GM18498 (cell line): ENCODE measurements around the gene HEXD.
"Not testable (repeated sequence)": the region's sequence is repeated elsewhere in the genome, so short reads cannot be mapped to it uniquely, and the experiment has no call there.

Source experiments
- ATAC-seq: cut with Tn5 transposase; IDR thresholded peaks from one replicate; pipeline ENCODE4 v1.9.1; 2021; ENCODE audit warnings: mild to moderate bottlenecking, moderate library complexity; ENCODE audit not compliant: unreplicated experiment

The HEXD gene

DNA sequence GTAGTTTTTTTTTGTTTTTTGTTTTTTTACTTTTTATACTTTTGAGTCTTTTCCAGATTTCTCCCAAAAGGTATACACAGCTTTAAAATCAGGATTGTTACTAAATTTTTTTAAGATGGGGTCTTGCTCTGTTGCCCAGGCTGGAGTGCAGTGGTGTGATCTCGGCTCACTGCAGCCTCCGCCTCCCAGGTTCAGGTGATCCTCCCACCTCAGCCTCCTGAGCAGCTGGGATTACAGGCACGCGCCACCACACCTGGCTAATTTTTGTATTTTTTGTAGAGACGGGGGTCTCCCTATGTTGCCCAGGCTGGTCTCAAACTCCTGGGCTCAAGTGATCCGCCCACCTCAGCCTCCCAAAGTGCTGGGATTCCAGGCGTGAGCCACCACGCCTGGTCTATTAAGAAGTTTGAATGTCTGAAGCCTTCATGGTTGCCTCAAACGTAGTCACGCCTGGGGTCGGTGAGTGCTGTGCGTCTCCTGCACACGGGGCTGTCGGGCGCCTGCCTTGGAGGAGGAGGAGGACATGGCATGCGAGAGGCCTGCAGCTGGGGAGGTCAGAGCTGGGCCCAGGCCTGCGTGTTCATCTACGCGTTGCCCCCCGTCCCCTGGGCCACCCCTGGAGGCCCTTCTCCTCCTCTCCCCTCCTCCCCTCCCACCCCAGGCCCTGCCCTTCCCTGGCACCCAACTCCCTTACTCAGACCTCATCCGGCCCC is 35.8 kb upstream of the HEXD start:
- not testable (repeated sequence) for ATAC-seq

DNA sequence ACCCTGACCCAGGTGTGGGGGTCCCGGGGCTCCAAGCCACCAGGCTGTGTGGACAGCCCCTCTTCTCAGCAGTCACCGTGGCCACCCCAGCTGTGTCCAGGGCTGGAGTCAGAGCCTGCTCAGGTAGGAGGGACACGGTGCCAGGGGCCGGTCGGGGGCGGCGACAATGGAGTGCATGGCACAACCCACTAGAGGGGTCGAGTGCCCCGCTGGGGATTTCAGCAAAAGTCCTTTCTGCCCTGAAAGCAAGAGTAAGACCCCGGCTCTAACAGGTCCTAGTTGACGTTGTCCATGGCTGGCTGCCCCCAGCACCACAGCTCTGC is 35.3 kb upstream of the HEXD start:
- ATAC-seq: no peak

DNA sequence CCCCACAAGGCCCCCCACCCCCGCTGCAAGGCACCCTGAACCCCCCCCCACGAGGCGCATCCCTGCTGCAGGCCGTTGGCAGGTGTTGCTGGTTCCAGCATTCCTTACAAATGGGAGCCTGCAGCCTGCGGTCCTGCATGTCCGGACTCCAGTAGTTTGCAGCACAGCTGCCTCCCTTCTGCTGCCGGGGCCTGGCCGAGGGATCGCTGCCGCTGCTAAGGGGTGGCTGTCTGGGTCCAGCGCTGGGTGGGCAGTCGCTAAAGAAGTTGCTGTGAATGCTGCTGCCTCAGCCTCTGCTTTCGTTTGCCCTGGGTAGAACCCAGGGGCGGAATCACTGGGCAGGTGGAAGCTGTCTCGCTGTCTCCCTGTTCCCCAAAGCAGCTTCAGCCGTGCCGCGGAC is 34.7 kb upstream of the HEXD start:
- no peak for ATAC-seq

DNA sequence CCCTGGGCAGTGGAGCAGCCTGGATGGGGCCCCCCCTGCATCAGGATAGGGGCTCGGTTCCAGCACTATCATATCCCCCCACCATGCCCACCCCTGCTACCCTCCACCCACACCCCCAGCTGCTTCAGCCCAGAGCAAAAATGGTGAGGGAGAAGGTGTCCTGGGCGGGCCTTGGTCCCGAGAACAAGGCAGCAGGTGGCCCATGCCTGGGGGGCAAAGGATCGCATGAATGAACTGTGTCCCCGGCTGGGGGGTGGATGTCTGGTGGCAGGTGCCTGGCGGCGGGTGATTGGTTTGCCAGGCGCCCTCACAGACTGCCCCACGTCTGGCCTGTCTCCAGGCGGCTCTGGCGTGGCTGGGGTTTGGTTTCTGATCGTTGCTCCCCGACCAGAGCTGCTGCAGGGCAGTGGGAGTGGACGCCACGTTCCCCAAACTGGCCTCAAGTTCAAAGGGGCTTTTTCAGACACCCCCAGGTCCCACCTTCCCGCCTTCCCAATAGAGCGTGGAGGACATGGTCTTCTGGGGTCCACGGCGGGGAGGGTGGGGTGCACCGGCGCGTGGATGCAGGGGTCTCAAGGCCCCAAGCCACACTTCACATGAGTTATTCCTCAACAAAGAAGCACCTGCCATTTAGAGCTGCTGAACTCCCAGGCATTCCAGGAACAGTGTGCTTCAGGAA is 34.0 kb upstream of the HEXD start:
- no peak for ATAC-seq

DNA sequence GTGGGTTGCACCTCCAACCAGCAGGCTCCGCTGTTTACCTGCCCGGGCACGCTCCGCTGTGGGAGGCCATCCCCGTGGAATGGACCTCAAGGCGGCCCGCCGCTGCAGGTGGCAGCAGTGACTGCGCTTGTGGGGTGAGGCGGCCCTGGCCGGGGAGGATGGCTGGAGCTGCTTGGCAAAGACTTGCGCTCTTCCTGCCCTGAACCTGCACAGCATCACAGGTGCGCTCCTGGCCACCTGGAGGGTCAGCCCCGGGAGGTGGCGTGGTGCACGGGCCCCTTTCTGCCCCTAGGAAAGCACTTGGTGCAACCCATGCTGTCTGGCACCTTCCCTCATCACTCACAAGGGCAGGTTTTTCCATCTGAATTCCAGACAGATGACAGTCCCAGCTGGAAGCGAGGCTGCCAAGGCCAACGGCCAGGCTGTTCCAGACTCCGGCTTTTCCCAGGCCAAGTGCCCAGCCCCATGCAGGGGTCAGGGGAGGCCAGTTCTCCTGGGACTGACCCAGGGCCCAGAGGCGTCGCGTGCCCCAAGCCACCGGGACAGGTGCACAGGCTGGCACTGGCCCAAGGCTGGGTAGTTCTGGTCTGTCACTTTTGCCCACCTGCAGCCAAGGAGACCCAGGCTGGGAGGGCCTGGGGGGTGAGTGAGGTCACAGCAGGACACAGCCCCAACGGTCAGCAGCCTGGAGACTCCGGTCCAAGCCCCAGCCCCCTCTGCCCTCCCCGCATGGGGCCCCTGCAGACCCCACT is 33.2 kb upstream of the HEXD start:
- no peak for ATAC-seq

DNA sequence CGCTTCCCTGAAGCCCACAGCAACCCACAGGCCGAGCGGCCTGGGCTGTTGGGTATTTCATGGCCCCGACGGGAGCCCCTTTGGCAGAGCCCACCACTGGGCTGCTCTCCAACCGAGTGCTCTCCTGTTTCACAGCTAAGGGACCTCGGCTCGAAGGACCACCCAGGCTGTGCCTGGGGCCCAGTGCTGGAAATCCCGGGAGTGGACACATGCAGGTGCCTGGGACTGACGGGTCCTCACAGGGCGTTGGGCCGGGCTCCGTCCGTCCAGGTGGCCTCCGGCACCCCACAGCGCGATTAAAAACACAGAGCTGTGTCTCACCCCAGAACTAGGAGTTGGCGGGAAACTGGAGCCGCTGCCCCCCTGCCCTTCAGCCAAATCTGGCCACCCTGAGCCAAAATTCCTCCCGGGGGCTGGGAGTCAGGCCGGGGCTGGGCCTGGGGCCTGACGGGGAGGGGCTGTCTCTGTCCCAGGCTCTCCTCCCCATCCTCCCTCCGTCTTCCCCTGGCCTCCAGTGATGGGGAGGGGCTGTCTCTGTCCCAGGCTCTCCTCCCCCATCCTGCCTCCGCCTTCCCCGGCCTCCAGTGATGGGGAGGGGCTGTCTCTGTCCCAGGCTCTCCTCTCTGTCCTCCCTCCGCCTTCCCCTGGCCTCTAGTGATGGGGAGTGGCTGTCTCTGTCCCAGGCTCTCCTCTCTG is 32.4 kb upstream of the HEXD start:
- ATAC-seq: no peak

DNA sequence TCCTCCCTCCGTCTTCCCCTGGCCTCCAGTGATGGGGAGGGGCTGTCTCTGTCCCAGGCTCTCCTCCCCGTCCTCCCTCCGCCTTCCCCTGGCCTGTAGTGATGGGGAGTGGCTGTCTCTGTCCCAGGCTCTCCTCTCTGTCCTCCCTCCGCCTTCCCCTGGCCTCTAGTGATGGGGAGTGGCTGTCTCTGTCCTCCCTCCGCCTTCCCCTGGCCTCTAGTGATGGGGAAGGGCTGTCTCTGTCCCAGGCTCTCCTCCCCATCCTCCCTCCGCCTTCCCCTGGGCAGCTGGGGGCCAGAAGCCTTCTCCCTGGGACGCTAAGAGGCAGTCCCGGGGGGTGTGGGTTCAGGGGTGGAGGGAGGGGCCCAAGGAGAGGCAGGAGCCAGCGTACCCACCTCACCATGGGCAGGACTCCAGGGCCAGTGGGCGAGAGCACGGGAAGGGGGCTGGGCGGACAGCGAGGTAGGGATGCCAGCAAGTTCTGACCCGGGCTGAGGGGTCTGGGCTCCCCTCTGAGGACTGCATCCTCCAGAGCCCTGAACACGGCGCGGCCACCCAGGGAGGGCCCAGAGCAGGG is 31.8 kb upstream of the HEXD start:
- no peak for ATAC-seq

DNA sequence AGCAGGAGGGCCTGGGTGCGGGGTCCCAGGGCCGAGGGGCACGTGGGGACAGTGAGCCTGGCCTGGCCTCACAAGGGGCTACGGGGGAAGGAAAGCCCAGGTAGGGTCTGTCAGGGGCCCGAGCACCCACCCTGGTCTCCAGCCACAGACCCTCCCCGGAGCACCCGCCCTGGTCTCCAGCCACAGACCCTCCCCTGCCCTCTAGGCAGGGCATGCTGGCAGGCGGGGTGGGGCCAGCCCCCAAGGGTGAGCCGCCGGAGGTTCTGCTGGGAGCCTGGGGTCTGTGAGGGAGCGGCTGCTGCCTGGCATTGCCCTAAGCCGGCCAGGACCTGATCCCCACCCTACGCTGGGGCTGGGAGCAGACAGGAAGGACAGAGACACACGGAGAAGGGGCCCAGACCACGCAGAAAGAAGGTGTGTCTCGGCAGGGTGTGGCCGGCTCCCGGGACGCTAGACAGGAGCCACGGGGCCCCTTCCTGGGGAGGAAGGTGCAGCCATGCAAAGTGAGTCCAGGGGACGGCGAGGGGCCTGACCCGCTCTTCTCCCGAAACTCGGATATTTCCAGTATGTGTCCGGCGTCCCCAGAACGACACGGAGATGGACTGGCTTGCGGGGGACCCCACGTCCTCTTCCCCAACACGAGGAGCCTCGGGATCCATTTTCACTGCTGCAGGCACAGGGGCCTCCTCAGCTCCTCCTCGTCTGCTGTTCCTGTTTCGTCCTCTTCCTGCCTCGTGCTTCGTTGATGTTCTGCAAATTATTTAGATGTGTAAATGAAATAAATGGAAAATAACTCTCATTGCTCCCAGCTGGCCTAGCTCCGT is 31.1 kb upstream of the HEXD start:
- no peak for ATAC-seq

DNA sequence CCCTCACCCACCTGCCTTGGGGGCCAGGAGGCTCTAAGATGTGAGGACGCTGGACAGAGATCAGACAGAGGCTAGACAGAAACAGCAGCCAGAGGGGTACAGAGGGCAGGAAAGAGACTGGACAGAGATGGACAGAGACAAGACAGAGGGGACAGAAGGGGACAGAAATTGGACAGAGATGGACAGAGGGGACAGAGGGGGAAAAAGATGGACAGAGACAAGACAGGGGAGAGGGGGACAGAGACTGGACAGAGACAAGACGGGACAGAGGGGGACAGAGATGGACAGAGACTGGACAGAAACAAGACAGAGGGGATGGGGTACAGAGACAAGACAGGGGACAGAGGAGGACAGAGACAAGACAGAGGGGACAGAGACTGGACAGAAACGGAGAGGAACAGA is 30.4 kb upstream of the HEXD start:
- no peak for ATAC-seq

DNA sequence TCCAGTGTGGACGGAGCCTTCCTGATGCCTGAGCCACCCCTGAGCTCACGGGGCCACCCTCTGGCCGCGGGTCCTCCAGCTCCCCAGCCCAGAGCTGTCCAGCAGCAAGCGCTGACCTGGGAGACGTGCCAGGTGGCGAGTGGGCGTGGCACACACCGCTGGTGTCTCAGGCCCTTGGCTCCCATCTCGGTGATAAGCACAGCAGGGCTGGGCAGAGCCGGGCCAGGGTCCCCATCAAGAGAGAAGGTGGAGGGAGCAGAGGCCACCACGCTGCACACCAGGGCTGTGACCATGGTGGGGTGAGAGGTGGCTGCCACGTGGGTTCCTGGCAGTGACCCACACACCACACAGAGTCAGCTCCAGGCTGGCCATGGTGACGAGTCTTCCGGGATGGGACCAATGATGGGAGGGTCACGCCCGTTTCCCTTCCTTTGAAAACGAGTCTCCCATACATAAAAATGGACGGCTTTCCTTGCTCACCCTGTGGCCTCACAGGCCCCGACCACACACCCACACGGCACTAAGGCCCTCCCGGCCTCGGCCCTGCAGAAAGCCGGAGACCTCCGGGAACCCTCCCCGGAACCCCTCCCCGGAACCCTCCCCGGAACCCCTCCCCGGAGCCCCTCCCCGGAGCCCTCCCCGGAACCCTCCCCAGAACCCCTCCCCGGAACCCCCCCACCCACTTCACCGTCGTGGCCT is 29.8 kb upstream of the HEXD start:
- ATAC-seq: no peak

DNA sequence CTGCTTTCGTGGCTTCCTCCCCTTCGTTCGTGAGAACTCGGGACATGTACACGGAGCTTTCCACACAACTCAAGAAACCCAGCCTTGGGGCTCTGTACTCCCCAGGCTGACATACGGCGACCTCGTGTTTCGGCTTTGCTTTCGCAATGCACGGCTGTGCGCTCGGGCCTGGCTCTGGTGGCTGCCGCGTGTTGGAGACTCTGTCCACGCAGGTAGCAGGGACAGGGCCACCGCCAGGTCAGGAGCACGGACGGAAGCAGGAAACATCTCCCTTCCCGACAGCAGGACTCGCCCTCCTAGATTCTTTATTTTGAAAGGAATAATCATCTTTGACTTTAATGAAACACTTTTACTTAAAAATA is 29.2 kb upstream of the HEXD start:
- ATAC-seq: no peak

DNA sequence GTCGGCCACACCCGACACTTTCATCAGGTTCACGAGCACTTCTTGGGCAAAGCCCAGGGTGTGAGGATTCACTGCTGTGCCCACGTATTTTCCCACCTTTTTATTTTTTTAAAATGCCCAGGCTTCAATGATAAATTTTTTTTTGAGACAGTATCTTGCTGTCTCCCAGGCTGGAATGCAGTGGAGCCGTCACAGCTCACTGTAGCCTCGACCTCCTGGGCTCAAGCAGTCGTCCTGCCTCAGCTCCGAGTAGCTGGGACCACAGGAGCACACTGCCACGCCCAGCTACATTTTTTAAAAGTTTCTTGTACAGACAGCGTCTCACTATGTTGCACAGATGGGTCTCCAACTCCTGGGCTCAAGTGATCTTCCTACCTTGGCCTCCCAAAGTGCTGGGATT is 28.8 kb upstream of the HEXD start:
- no peak for ATAC-seq

DNA sequence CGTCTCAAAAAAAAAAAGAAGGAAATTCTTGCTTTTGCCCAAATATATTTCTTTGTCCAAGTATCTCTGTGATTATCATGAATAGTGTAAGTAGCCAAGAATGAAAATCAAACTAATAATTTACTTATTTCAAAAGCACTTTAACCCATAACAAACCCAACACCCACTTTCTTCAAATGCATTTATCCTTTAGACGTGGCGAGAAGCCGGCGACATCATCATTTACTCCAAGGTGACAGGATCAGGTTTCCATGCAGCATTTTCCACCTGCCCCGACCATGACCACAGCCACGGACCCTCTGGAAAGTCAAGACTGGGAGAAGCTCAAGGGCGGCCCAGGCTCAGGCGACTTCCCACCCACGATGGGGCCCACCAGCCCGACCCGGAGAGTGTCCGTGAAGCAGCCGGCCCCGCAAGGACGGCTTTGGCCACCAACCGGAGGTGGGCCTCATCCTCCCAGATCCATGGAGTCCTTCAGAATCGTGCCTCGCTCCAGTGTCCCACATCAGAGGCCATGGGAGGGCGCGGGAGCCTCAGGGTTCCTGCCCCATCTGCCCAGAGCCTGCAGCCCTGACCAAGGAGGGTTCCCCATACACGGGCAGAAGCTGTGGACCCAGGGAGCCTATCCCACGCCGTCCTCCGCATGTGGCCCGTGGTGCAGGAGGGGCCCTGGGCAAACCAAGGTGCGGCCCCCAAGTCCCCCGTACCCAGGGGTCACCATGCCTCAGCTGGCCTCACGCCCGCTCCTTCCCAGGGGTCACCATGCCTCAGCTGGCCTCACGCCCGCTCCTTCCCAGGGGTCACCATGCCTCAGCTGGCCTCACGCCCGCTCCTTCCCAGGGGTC is 27.9 kb upstream of the HEXD start:
- no peak for ATAC-seq

DNA sequence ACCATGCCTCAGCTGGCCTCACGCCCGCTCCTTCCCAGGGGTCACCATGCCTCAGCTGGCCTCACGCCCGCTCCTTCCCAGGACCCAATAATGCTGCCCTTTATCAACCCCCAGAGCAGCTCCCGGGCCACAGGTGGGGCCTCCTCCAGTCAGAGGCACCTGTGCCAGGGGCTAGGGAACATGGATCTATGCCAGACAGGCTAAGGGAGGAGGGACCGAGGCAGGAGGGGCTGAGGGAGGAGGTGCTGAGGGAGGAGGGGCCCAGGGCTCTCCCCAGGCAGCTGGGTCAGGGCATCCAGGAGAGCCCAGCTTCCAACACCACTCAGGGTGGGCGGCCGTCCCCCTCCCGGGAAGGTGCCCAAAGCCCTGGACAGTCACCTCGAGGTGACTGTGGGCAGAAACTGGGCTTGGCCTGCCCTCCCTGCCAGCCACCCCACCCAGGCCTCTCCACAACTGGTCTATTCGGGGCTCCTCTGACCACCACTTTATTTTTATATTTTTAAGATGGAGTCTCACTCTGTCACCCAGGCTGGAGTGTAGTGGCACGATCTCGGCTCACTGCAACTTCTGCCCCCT is 27.2 kb upstream of the HEXD start:
- no peak for ATAC-seq

DNA sequence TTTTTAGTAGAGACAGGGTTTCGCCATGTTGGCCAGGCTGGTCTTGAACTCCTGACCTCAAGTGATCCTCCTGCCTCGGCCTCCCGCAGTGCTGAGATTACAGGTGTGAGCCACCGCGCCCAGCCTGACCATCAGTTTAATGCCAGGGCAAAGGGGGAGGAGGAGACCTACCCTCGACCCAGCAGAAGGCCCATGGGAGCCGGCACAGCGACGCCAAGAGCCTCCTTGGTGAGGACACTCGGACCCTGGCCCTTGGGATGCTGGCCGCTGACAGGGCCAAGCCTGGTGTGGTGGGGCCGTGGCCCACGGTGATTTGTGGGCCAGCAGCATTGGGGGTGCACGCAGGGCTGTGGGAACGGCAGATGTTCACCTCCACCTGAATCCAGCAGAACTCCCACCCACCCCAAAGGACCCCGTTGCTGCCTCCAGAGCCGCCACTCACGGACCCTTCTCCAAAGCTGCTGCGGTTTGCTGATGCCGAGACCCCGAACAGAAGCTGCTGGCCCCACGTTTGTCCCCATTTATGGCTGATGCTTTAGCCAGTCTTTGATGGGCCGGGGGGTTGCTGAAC is 26.6 kb upstream of the HEXD start:
- no peak for ATAC-seq

DNA sequence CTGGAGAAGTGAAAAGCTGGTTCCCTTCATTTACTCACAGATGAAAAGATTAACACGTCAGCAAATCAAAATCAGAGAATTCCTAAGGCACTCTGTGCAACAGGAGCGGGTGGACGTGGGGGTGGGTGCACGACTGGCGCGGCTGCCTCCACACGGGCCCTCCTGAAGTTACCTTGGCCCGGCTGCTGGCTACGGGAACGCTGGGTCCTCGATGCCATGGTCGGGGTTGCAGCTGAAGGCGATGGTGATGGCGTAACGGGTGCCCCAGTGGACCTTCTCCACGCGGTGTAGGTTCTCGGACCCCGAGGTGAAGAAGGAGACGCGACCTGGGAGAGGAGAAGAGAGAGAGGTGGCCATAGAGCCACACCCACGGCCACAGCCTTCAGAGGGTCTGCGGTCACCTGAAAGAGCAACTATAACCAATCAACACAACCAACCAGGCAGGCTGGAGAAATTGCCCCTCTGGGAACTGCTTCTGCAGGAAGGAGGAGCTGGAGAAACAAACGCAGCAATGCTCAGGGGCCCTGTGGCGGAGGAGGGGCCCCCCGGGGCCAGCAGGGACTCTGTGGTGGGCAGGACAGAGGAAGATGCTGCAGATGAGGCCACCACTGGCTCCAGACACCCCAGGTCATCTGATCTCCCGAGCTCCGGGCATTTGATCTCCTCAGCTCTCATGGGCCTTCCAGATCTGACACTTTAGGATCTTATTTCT is 25.8 kb upstream of the HEXD start:
- no peak for ATAC-seq

DNA sequence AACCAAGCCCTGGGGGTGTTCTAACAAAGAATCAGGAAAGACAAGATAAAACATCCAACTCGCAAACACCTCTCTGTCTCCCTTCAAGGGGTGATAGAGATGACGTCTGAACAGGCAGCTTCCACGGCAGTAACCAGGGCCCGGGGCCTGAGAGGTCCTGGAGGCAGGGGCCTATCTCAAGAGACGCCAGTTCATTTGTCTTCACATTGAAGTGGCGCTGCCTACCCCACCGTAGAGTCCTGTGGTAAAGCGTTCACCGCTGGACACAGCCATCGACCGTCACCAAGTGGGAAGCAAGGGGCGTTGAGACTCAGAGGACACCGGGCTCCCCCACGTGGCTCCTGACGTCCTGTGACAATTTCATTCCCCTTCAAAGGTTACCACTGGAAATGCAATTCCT is 25.2 kb upstream of the HEXD start:
- no peak for ATAC-seq

DNA sequence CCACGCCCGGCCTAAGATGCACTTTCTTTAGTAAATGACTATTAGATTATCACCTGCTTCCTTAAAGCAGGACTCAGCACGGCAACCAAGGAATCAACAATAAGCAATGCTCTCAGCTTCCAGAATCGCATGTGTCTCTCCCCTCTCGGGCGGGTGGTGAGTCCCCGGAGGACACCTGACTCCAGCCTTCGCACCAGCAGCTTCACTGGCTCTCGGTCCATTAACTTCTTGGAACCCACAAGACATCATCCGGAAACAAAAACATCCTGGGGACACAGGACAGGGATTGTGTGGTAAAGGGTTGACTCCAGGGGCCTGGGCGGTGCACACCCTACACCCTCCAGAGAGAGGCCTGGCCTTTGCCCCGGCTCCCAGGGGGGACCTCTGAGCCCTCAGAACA is 23.9 kb upstream of the HEXD start:
- ATAC-seq: no peak
